Activated naive CD8-positive, alpha-beta T cell (primary cell): ENCODE data around the gene NPAS3.

Source experiments
- H3K27ac Mint-ChIP-seq: one replicate; pipeline ENCODE4 v1.8.0; 2021; ENCODE audit warnings: mixed read lengths
- H3K27me3 Mint-ChIP-seq: one replicate; pipeline ENCODE4 v1.8.0; 2021; ENCODE audit warnings: mixed read lengths
- H3K36me3 Mint-ChIP-seq: one replicate; pipeline ENCODE4 v1.8.0; 2021; ENCODE audit warnings: mixed read lengths
- H3K4me1 Mint-ChIP-seq: one replicate; pipeline ENCODE4 v1.8.0; 2021; ENCODE audit warnings: low read depth, mixed read lengths
- H3K4me3 Mint-ChIP-seq: one replicate; pipeline ENCODE4 v1.8.0; 2021; ENCODE audit warnings: mild to moderate bottlenecking, mixed read lengths
- H3K9me3 Mint-ChIP-seq: one replicate; pipeline ENCODE4 v1.8.0; 2021; ENCODE audit warnings: low read depth, mixed read lengths

NPAS3 gene

DNA sequence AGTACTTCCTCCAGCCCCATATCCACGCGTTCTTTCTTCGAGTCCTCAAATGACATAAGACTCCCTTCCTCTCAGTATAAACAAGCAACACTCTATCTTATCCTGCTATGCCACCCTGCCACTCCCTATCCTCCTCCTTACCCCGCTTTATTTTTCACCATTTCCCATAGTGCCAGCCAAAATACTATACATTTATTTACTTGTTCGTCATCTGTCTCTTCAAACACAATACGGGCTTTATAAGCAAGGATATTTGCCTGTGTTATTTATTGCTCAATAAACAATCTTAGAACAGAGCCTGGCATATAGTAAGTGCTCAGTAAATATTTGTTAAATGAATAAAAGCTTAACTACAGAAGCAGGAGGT is 567.3 kb downstream of the NPAS3 start:
- no peak overlapping the region for H3K27ac Mint-ChIP-seq
- H3K36me3 Mint-ChIP-seq: no peaks in the 10 kb centered on the region
- H3K9me3 Mint-ChIP-seq: peaks cover 4% of the 10 kb centered on the region
- H3K4me3 Mint-ChIP-seq: no peak overlapping the region
- no peaks in the 10 kb centered on the region for H3K27me3 Mint-ChIP-seq
- H3K4me1 Mint-ChIP-seq: no peaks in the 10 kb centered on the region

DNA sequence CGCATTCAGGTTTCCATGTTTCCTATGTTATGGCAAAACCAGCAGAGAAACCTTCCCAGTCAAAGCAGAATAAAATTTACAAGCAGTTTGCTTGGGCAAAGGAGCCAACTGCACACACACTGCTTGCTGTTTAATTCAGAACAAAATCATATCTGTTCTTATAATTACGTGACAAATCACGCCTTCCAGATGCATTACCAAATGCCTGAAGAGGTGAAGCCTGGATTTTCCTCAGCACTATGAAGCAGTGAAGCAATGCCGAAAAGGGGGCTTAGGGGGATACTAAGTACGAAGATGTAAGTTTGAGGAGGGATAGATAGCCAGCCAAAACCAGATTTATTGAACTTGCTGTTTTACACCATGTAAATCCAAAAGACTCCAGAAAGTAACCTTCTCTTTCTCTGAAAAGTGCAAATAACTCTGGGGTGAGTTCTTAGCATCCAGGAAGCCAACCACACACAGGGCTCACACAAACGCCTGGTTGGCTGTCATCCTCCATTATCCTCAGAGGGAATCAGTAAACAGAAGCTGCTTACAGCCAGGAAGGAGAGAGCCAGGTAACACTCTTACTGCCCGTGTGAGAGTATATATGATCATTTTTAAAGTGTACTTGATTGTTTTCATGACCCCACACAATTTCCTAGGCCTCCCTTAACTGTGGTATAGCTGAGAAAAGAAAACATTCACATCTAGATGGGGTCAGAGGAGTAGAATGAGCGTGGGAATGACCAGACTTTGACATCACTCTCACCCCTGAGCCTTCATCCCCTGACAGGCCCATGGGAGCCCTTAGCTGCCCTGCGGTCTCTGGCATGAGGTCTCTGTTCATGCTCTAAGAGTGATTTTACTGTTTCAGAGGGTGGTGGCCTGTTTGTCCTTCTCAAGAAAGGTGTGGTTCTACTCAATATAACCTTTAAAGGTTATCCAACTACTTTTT is 569.7 kb downstream of the NPAS3 start:
- Mint-ChIP-seq H3K4me3 (no peak overlapping the region), H3K27me3 (no peaks in the 10 kb centered on the region), H3K9me3 (peaks cover 4% of the 10 kb centered on the region), H3K36me3 (no peaks in the 10 kb centered on the region), H3K4me1 (no peaks in the 10 kb centered on the region), H3K27ac (no peak overlapping the region)

DNA sequence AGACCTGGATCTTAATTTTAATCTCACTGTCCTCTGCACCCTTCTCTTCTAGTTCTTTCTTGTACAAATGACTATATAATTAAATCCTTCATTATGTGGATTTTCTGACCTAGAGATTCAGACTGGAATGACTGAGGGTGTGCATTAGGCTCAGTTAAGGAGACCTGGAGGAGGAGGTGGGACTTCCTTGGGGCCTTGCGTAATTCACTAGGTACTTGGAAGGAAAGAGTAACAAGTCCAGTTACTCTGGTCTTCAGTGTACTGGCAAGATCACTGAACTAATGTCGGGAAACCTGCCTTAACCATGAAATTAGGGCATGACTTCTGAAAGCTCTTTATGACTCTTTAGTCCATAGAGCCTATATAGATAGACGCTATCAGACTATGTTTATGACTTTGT is 570.8 kb downstream of the NPAS3 start:
- no peaks in the 10 kb centered on the region for H3K4me1 Mint-ChIP-seq
- H3K27me3 Mint-ChIP-seq: peaks cover 2% of the 10 kb centered on the region
- H3K9me3 Mint-ChIP-seq: peaks cover 4% of the 10 kb centered on the region
- H3K27ac Mint-ChIP-seq: no peak overlapping the region
- H3K4me3 Mint-ChIP-seq: no peak overlapping the region
- no peaks in the 10 kb centered on the region for H3K36me3 Mint-ChIP-seq

DNA sequence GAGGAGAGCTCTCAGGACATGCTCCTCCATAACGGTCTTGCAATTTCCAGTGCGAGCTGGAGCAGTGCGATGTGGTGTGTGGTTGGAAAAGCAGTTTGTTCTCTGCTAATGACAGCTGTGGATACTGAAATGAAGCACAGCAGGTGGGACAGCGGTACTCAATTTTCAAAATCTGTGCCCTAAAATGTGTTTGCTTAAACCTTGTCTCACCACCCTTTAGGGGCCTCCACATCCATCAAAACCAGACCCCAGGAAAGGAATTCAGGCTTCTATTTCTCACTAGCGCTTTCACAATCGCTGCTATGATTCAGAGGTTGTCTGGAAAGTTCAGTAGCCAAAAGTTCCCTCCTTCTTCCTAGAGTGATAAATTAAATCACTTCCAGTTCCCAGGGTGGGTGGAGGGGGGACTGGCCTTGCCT is 571.4 kb downstream of the NPAS3 start:
- Mint-ChIP-seq H3K4me3 (no peak overlapping the region), H3K4me1 (no peaks in the 10 kb centered on the region), H3K27me3 (peaks cover 2% of the 10 kb centered on the region), H3K36me3 (no peaks in the 10 kb centered on the region), H3K9me3 (peaks cover 4% of the 10 kb centered on the region), H3K27ac (no peak overlapping the region)

DNA sequence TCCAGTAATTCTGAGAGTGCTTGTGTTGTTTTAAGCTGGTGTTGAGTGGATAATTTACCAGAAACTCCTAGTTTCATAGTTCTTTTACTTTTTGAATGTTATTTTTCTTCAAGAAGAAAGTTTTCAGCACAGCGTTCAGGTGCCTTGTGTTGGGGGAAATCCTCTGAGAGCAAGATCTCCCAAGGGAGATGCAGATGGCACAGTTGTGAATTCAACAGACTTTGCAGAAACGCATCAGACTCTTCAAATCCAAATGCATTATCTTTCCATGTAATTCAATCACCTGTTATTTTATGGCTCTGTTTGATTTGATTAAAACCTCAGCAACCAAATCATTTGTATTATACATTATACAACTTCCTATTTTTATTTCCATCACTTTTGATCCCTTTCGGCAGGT is 572.3 kb downstream of the NPAS3 start:
- H3K36me3 Mint-ChIP-seq: no peaks in the 10 kb centered on the region
- no peaks in the 10 kb centered on the region for H3K4me1 Mint-ChIP-seq
- H3K9me3 Mint-ChIP-seq: peaks cover 4% of the 10 kb centered on the region
- no peak overlapping the region for H3K4me3 Mint-ChIP-seq
- no peak overlapping the region for H3K27ac Mint-ChIP-seq
- H3K27me3 Mint-ChIP-seq: peaks cover 2% of the 10 kb centered on the region

DNA sequence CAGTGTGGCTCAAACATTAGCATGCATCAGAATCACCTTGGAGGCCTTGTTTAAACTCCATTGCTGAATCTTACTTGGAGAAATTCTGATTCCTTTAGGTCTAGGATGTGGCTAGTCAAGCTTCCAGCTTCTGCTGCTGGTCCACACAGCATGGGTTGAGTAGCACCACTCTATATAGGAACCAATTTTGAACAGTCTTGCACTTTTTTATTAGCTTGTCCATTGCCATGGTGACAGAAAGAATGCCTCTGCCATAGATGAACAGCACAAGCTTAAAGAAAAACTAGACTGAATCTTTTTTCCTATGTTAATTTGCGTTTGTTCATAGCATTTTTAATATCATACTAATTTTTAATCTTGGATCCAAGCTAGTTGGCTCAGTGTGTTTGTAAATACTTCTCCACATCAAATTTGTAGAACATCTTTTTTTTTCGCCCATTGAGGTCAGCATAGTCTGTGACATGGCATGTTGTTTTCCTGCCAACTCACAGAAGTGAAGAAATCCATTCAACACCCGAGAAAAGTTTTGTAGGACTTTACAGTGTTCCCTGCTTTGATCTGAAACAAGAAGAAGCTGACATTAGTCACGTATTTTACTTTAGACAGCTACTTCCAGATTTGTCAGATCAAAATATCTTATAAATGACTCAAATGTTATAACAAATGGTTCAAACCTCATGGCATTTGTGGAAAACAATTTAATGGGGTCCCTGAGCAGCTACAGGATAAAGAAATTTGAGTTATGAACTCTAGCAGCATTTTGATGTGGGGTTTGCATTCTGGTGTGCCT is 573.4 kb downstream of the NPAS3 start:
- no peaks in the 10 kb centered on the region for H3K4me1 Mint-ChIP-seq
- no peaks in the 10 kb centered on the region for H3K36me3 Mint-ChIP-seq
- H3K27ac Mint-ChIP-seq: no peak overlapping the region
- peaks cover 2% of the 10 kb centered on the region for H3K27me3 Mint-ChIP-seq
- H3K9me3 Mint-ChIP-seq: peaks cover under 1% of the 10 kb centered on the region
- H3K4me3 Mint-ChIP-seq: no peak overlapping the region

DNA sequence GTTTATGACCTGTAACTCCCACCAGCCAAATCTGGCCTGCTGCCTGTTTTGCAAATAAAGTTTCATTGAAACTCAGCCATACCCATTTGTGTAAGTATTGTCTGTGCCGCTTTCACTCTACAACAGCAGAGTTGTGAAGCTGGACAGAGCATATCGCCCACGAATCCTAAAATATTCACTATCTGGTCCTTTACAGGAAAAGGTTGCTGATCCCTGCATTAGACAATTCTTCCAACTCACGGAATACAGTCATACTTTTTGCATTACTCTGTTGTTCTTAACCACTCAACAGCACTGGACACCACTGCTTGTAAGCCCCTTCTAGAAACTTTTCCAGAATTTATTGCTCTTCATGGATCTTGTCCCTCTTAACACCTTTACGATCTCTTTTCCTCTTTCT is 576.8 kb downstream of the NPAS3 start:
- Mint-ChIP-seq H3K27me3 (peaks cover 2% of the 10 kb centered on the region), H3K36me3 (no peaks in the 10 kb centered on the region), H3K4me1 (no peaks in the 10 kb centered on the region), H3K9me3 (no peaks in the 10 kb centered on the region), H3K4me3 (no peak overlapping the region), H3K27ac (no peak overlapping the region)

DNA sequence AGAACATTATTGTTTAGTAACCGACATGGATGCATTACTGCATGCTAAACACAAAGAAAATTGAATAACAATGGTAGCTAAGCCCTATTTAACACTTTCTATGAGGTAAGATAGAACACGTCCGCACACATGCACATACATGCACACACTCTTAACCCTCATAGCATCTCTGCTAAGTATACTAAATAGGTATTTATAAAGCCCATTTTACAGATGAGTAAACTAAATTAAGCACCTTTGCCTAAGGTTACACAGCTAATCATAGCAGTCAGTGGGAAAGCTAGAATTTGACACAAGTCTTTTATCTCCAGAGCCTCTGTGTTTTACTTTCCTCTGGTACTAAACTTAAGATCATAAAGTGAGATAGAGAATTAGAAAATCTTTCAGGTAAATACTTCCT is 577.2 kb downstream of the NPAS3 start:
- H3K4me1 Mint-ChIP-seq: no peaks in the 10 kb centered on the region
- peaks cover 2% of the 10 kb centered on the region for H3K27me3 Mint-ChIP-seq
- no peaks in the 10 kb centered on the region for H3K36me3 Mint-ChIP-seq
- no peak overlapping the region for H3K4me3 Mint-ChIP-seq
- no peak overlapping the region for H3K27ac Mint-ChIP-seq
- no peaks in the 10 kb centered on the region for H3K9me3 Mint-ChIP-seq

DNA sequence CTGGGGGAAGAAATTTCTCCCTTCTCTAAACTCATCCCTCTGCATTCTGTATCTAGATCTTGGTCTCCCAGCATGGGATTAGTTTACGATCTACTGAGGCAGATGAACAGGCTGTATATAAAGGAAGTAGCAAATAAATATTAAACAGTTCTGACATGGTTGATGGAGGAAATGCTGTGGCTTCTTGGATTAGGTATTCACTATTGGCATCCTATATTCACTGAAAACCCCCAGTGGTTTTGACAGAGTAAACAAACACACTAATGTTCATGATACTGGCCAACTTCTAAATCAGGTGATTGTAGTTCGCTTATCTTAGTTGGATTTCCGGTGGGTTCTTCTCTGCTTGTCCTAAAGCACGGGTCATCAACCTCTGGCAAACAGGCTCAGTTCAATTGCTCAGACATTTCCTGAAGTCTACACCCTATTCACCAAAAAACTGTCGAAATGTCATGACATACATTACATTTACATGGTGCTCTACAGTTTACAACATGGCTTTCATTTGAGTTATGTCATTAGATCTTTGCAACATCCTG is 578.3 kb downstream of the NPAS3 start:
- H3K27me3 Mint-ChIP-seq: peaks cover 2% of the 10 kb centered on the region
- no peak overlapping the region for H3K27ac Mint-ChIP-seq
- no peaks in the 10 kb centered on the region for H3K4me1 Mint-ChIP-seq
- no peak overlapping the region for H3K4me3 Mint-ChIP-seq
- no peaks in the 10 kb centered on the region for H3K36me3 Mint-ChIP-seq
- no peaks in the 10 kb centered on the region for H3K9me3 Mint-ChIP-seq

DNA sequence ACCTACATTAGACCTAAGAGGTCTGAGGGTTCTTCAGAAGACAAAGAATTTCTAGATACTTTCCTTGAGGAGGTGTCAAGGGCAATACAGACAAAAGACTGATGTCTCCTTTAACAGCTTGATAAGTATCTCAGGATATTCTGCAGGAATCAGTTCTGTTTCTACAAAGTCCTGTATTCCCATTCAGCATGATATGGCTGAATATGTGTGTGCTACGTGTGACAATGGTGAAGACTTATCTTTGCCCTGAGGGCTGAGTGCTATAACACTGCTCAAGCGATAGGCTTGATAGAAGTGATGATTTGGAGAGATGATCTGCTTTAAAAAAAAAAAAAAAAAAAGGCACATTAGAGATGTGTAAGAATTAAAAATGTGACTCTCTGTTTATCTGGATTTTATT is 582.5 kb downstream of the NPAS3 start:
- H3K27me3 Mint-ChIP-seq: peaks cover 1% of the 10 kb centered on the region
- no peaks in the 10 kb centered on the region for H3K4me1 Mint-ChIP-seq
- no peaks in the 10 kb centered on the region for H3K36me3 Mint-ChIP-seq
- H3K4me3 Mint-ChIP-seq: no peak overlapping the region
- H3K9me3 Mint-ChIP-seq: no peaks in the 10 kb centered on the region
- H3K27ac Mint-ChIP-seq: no peak overlapping the region

DNA sequence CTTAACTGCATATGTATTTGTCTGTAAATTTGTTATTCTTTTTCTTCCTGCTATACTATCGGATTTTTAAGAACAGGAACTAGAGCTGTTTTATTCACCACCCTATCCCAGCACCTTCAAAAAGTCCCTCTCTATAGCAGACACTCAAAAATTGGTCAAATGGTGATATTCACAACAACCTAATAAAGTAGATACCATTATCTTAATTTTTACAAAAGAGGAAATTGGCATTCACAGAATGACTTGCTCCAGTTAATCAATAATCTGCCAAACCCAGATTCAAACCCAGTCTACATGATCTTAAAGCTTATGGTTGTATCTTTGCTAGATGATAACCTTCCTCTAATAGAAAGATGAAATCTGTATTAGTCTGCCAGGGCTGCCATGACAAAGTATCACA is 585.6 kb downstream of the NPAS3 start:
- Mint-ChIP-seq H3K4me1 (no peaks in the 10 kb centered on the region), H3K4me3 (no peak overlapping the region), H3K27me3 (peaks cover 1% of the 10 kb centered on the region), H3K36me3 (no peaks in the 10 kb centered on the region), H3K27ac (no peak overlapping the region), H3K9me3 (no peaks in the 10 kb centered on the region)

DNA sequence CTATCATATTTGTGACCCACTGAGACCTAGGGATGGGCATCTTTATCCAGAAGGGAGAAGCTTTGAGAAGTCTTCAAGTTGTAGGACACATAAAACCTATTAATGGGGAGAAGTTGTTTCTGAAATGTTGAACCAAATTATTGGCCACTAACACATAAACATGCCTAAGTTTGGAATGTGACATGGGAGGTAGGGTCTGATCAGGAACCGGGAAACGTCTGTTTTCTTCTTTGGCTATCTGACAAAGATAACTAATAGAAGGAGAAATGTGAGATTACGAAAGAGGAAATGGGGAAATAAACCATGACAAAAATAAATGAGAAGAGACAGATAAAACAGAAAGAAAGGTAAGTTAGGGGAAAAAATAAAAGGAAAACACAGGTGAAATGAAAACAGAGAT is 586.9 kb downstream of the NPAS3 start:
- Mint-ChIP-seq H3K4me3 (no peak overlapping the region), H3K4me1 (no peaks in the 10 kb centered on the region), H3K36me3 (no peaks in the 10 kb centered on the region), H3K9me3 (no peaks in the 10 kb centered on the region), H3K27ac (no peak overlapping the region), H3K27me3 (peaks cover 1% of the 10 kb centered on the region)

DNA sequence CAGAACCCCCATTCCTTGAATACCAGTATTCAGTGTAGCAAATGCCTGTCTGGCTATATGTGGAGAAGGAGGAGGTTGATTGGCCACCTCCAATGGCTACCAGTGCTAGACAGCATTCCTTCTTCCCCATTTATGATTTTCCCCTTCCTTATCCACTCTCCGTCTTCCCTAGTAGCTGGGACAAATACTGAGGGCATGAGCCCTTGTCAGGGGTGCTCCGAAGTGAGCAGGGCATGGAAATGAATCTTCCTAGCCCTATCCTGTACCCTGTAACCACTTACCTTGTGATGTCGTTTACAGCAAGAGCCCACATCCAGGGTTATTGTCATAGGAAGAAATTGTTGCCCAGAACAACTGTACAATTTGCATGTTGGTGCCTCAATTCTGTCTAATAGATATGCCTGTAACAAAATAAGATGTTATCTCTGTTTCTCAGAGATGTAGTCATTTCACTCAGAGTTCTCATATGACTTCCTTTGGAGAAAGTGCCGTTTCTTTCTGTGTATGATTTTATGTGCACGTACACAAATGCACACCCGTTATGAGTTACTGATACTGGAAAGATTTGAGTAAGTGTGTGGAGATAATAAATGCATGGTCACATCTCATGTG is 588.5 kb downstream of the NPAS3 start:
- Mint-ChIP-seq H3K36me3 (no peaks in the 10 kb centered on the region), H3K4me3 (no peak overlapping the region), H3K9me3 (no peaks in the 10 kb centered on the region), H3K27ac (no peak overlapping the region), H3K27me3 (peaks cover 3% of the 10 kb centered on the region), H3K4me1 (no peaks in the 10 kb centered on the region)

DNA sequence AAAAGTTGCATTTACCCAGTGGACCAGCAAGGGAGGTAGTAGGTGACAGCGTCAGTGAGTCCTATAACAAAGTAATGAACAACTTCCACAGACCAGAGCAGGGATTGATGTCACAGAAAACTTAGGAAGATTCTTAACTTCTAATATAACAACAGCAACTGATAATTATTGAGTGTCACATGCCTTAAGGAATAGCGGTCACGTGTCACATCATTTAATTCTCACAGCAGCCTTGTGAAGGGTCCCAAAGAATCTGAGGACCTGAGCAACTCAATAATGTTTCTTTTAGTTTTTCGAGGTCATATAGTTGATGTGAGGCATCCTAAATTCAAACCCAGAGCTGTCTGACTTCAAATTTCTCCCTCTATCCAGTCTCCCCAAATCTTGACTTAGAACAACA is 590.0 kb downstream of the NPAS3 start:
- Mint-ChIP-seq H3K4me3 (no peak overlapping the region), H3K36me3 (no peaks in the 10 kb centered on the region), H3K4me1 (no peaks in the 10 kb centered on the region), H3K9me3 (no peaks in the 10 kb centered on the region), H3K27ac (no peak overlapping the region), H3K27me3 (peaks cover 3% of the 10 kb centered on the region)
